NCI-H2227 (cell line): ENCODE data around the gene OCSTAMP.

Experiments used
- DNase-seq: peaks from one replicate; lab custom pipeline; 2025; ENCODE audit not compliant: unreplicated experiment; lab: John Stamatoyannopoulos, UW

OCSTAMP gene

DNA sequence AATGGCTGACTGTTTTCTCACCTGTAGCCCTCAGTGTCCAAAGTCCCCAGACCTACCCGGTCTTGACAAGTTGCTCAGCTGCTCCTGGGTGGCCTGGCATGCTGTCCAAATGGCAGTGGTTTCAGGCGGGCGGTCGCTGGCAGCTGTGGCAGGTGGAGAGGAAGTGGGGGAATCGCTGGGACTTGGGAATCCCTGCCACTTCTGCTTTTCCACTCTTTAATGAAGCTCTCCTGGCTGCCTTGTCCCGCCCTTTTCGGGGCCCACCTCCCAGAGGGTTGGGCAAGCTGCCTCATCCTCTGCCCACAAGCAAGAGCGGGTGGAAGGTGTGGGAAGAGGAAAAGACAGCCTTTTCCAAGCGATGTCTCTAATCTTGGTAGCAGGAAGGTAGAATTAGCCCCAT lies at the start of gene OCSTAMP:
Gene OCSTAMP (minus strand): TSS at position 194 of the 400 bp plus-strand sequence. CDS start 94 bp downstream, at position 100.
- no peak for DNase-seq

- no peak for DNase-seq
Measured at GRCh38 chr20:46599227-46599987, 49.0 kb upstream of the OCSTAMP start.

DNA sequence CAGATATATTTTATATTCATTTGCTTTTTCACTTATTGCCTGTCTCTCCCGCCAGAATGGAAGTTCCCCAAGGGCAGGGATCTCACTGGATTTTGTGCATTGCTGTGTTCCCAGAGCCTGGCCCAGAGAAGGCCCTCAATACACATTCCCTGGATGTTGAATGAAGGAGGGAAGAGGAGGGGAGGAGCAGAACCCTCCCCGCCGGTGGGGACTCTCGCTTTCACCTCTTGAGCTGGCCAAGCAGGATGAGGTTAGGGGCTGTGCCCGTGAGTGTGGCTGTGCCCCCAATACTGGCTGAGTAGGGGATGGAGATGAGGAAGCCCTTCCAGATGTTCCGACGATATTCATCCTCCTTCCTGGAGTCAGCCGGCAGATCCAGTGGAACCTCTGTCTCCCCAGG lies 45.5 kb upstream of the OCSTAMP start:
- no peak for DNase-seq

- no peak for DNase-seq
Measured at GRCh38 chr20:46594725-46595124, 44.3 kb upstream of the OCSTAMP start.

DNA sequence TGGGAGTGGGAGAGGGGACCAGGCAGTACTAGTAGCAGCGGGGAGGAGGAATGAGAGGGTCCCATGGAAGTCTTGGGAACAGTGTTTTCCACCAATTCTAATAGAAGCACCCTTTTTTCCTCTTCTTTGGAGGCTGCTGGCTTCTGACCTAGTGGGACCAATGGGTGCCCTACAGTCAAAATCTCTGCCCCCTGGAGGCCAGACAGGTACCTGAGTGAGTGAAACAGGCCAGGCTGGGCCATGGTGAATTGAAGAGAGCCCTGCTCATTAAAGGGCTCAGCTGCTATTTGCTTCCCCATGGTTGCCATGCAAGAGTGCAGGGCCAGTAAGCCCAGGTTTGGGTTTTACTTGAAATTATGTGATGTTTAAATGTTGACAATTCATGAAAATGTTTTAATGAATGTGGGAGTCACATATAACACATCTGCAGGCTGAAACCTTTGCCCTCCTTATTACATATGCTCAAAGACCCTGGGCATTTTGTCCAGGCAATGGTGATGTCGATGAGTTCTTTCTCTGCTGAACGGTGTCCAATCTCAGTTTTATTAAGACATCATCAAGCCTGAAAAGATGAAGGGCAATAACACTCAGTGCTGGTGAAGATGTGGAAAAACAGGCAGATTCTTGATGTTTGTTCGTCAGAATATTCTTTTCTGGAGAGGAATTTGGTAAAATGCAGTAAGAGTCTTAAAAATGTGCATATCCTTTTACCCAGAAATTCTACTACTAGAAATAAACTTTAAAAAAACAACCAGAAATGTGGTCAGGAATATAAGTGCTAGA lies 42.3 kb upstream of the OCSTAMP start:
- no peak for DNase-seq

GRCh38 chr20:46590443-46590842 lies 40.0 kb upstream of the OCSTAMP start:
- DNase-seq: no peak

DNA sequence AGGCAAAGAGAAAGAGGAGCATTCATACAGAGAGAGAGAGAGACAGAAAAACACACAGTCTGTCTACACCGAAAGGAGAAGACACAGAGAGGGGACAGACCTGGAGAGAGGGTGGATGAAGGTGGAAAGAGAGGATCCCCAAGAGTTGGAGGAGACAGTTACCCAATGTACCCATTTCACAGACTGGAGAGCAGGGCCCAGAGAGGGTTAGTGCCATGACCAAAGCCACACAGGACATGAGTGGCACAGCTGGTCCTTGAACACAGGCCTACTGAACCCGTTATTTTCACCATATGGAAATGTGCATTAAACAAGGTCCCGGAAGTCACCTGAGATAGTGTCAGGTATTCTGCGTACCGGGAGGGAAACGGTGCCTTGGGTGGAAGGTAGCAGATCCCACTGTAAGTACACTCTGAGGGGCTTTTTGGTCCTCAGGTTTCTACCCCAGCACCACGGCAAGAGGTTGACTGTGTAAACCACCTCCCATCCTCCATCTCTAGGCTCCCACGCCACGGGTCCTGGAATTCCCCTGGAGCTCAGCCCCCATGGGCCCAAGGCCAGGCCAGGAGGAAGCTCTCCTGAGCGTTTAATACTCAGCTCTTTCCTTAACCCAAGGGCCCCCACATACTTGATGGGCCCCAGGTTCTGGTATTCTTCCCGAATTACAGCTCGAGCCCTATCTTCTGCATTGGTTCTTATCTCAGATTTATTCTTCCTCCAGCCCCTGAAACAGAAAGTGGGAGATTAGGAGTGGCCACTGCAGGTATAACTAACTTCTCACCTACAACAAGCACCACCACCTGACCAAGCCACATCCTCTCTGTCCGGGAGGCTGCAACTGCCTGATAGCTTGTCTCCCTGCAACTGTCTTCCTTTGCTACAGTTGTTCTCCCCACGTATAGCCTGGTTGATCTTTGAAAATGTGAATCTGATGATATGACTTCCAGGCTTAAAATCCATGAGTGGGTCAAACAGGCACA lies 38.4 kb upstream of the OCSTAMP start:
- DNase-seq: no peak

GRCh38 chr20:46587986-46588385 lies 37.5 kb upstream of the OCSTAMP start:
- DNase-seq: no peak

DNA sequence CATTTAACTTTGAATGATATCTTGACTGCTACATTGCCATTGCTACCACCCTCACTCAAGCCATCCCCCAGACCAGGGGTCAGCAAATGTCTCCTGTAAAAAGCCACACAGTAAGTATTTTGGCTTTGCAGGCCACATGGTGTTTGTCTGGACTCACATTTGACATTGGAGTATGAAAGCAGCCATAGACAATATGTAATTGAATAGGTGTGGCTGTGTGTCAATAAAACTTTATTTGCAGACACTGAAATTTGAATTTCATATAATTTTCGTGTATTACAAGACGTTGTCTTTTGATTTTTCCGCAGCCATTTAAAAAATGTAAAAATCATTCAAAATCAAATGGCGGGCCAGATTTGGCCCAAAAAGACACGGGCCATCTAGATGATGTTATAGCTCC lies 36.3 kb upstream of the OCSTAMP start:
- DNase-seq: no peak

GRCh38 chr20:46584508-46584907 lies 34.1 kb upstream of the OCSTAMP start:
- no peak for DNase-seq

DNA sequence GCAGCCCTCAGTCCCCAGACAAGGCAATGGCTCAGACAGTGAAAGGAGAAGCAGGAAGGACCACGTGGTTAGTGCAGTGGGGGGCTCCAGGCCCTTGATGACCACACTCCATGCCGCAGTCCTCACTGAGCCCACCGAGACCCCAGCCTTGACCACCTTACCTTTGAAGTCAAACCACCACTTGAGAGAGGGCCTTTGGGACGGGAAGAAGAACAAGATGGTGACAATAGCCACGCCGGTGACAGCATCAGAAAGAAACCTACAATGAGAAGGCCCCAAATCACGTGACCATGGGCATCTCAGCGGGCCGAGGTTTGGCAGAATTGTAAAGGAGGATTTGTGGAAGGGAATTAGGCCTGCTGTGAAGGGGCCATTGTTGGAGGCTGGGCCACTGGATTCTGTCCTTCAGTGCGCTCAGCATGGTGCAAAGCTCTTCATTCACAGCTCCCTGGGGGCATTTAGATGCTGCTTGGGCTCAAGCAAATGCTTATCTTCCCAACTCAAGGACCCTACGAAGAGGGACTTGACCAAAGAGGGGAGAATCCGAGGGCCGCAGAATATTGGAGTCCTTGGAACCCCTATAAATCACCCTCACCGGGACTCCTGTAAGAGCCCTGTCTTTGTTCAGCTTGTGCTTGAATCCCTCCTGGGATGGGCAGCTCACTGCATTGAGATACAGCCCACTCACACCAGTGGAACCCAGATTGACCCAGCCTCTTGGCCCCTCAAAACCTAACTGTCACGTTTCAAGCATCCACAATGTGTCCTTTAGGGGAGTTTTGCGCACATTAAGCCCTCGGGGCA lies 33.2 kb upstream of the OCSTAMP start:
- peak; percentile 7 for DNase-seq

GRCh38 chr20:46582648-46583047 lies 32.2 kb upstream of the OCSTAMP start:
- DNase-seq: no peak

DNA sequence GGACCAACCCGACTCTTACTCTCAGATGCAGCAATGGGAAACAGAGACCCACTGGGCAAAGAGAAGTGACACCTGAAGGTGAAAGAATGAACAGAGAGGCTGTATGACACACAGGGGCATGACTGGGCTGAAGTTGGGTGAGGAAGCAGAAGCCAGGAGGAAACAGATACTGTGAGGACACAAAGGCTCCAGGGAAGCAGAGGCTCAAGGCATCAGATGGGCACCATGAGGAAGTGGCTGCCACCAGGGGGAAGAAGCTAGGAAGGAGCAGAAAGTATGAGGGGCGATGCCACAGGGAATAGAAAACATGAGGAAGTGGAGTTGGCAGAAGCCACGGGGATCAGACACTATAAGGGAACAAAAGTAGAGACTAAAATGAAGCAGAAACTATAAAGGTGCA lies 30.9 kb upstream of the OCSTAMP start:
- DNase-seq: no peak

GRCh38 chr20:46580613-46581205 lies 30.3 kb upstream of the OCSTAMP start:
- DNase-seq: no peak

DNA sequence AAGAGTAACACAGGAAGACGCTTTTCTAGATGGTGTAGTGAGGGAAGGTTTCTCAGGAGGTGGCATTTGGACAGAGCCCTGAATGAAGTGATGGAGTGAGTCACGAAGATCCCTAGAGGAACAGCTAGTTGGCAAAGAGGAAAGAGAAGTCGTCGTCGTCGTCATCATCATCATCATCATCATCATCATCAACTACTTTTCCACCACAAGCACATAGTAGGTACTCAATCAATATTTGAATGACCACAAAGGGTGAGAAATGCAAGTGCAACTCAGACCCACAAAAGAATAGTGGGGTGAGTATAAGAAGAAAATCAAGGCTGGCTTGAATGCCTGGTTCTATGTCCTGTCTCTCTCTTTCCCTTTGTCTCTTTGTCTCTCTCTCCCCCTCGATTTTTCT lies 28.3 kb upstream of the OCSTAMP start:
- DNase-seq: no peak

DNA sequence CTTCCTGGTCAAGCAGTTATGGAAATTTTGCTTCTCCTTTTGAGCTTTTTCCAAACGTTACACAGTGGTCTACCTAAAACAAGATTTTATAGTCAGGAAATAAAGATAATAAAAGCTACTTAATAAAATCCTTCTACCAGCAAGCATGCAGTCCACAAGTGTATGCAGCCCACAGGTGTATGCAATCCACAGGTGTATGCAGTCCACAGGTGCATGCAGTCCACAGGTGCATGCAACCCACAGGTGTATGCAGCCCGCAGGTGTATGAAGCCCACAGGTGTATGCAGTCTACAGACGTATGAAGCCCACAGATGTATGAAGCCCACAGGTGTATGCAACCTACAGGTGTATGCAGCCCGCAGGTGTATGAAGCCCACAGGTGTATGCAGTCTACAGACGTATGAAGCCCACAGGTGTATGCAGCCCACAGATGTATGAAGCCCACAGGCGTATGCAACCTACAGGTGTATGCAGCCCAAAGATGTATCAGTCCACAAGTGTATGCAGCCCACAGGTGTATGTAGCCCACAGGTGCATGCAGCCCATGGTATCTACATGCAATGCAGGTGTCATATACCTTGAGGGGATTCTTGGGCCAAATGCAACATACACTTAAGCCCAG lies 26.4 kb upstream of the OCSTAMP start:
- no peak for DNase-seq

DNA sequence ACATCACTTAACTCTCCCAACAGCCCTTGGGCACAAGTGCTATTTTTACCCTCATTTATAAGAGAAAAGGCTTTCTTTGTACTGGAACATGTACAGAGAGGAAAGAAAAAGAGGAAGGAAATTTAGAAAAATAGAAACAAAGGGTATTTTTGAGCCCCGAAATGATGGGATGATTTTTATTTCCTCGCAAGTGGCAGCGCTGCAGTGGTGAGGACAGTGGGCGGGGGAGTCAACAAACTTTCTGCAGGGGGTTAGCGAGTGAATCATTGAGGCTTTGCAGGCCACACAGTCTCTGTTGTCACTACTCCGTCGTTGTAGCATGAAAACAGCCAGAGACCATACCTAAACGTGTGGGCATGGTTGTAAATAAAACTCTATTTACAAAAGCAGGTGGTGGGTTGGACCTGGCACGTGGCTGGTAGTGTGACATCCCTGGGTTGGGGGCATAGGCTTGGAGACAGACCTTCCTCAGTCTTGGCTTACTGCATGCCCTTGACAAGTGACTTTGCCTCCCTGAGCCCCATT lies 25.5 kb upstream of the OCSTAMP start:
- DNase-seq: no peak

DNA sequence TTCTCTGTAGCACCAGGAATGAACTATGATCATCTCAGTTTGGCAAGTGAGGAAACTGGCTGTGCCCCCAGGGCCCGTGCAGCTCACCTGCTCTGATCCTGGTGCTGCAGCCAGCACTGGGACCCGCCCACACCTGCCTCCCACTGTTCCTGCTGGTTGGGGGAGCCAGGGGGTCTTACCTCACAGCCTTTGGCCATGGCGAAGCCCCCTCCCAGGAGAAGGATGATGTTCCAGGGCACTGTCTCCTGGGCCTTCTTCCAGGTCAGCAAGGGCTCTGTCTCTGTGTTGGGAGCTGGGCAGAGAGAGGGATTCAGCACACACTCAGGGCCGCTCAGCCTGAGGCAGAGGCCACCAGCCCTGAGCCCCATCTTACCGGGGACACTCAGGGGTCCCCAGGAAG lies 24.9 kb upstream of the OCSTAMP start:
- no peak for DNase-seq
